HCT116 (cell line): Measurements from ENCODE around the gene CCDC63. TPM values are rescaled to one million over a fixed set of nuclear protein-coding genes. Genes with fewer than 3 reads are reported as not detected.

Experiments
- ATAC-seq: fragments of 200-7000 bp; cut with Tn5 transposase; 2 replicates; pipeline ENCODE4 v1.9.1; 2020; ENCODE audit warnings: mild to moderate bottlenecking, moderate library complexity
- BruUV-seq: library from RNA; stranded (reverse); fragments of 400-500 nt; replicated peaks from 2 replicates; lab custom pipeline; 2021; lab: Mats Ljungman, UMichigan
- CTCF ChIA-PET: fragments of 300-600 bp; sonication (Branson Sonifier 250); formaldehyde crosslinking; loops from one replicate; lab custom pipeline; 2021; ENCODE audit warnings: antibody characterized with exemption; lab: Charles Lee
- POLR2A ChIA-PET: fragments of 300-600, 350-600 bp; sonication (Branson Sonifier 250); formaldehyde crosslinking; loops from one replicate; lab custom pipeline; 2021; ENCODE audit warnings: antibody characterized with exemption; lab: Charles Lee
- RAD21 ChIA-PET, 2 experiments: fragments of 300-600 bp; sonication (Branson Sonifier 250); formaldehyde crosslinking; loops; one replicate each; lab custom pipeline; 2023; ENCODE audit warnings: low total read pairs in 2 of 2; ENCODE audit not compliant: uncharacterized antibody in 2 of 2, unreplicated experiment in 2 of 2, low non-redundant PET in 1 of 2; lab: Charles Lee
- DNase-seq: peaks from one replicate; pipeline ENCODE4 v3.0.0-alpha.2; 2010; ENCODE audit warnings: low read depth, low spot score
- H2AFZ ChIP-seq: fragments of 200-600 bp; shearing (Covaris generic), sonication (generic); 2 replicates; pipeline ENCODE4 v1.6.1; 2017; ENCODE audit warnings: low read depth, mixed run types, mixed read lengths, antibody characterized with exemption, low read length; ENCODE audit not compliant: poor library complexity, severe bottlenecking
- H3K27ac ChIP-seq: 2 replicates; pipeline ENCODE4 v1.5.1; 2012; ENCODE audit warnings: low read depth, low read length
- H3K27me3 ChIP-seq: fragments of 200-600 bp; sonication (generic); 2 replicates; pipeline ENCODE4 v1.6.1; 2016; ENCODE audit warnings: mixed run types, low read length, mixed read lengths; ENCODE audit not compliant: insufficient read depth
- H3K36me3 ChIP-seq, 2 experiments: fragments of 200-500 bp in 1 of 2; fragments of 200-600 bp in 1 of 2; sonication (Bioruptor generic) in 1 of 2; sonication (generic) in 1 of 2; 2 replicates each; pipeline versions ENCODE4 v1.5.1 to v1.6.1; 2014 to 2016; ENCODE audit warnings: low read length in 2 of 2, inconsistent platforms in 1 of 2, mixed read lengths in 1 of 2, mixed run types in 1 of 2; ENCODE audit not compliant: insufficient read depth in 2 of 2, control insufficient read depth in 1 of 2
- H3K4me1 ChIP-seq, 2 experiments: fragments of 200-600 bp in 1 of 2; sonication (generic) in 1 of 2; 2 replicates each; pipeline versions ENCODE4 v1.5.1 to v1.6.1; 2012 to 2017; ENCODE audit warnings: low read length in 2 of 2, inconsistent platforms in 1 of 2, mild to moderate bottlenecking in 1 of 2, mixed read lengths in 1 of 2, mixed run types in 1 of 2, moderate library complexity in 1 of 2; ENCODE audit not compliant: insufficient read depth in 2 of 2, control insufficient read depth in 1 of 2
- H3K4me2 ChIP-seq: fragments of 200-600 bp; sonication (generic); 2 replicates; pipeline ENCODE4 v1.6.1; 2017; ENCODE audit warnings: mixed run types, low read length, mixed read lengths
- H3K4me3 ChIP-seq, 2 experiments: fragments of 200-600 bp in 1 of 2; sonication (generic) in 1 of 2; replicated peaks in 1 of 2; 2 replicates each; pipeline ENCODE4 v1.5.1; 2011 to 2016; ENCODE audit warnings: low read length in 2 of 2, control low read depth in 1 of 2, low read depth in 1 of 2, mild to moderate bottlenecking in 1 of 2, mixed read lengths in 1 of 2, mixed run types in 1 of 2
- H3K79me2 ChIP-seq: fragments of 200-600 bp; sonication (generic); 2 replicates; pipeline ENCODE4 v1.6.1; 2017; ENCODE audit warnings: mild to moderate bottlenecking, mixed run types, low read length, moderate library complexity, mixed read lengths; ENCODE audit not compliant: insufficient read depth
- H3K9ac ChIP-seq: fragments of 200-600 bp; sonication (generic); 2 replicates; pipeline ENCODE4 v1.6.1; 2016; ENCODE audit warnings: low read length, mixed read lengths
- H3K9me2 ChIP-seq: fragments of 200-600 bp; sonication (generic), shearing (Covaris generic); 2 replicates; pipeline ENCODE4 v1.6.1; 2017; ENCODE audit warnings: mixed run types, mild to moderate bottlenecking, moderate library complexity; ENCODE audit not compliant: insufficient read depth
- H3K9me3 ChIP-seq, 2 experiments: fragments of 200-500 bp in 1 of 2; fragments of 200-600 bp in 1 of 2; sonication (Bioruptor generic) in 1 of 2; sonication (generic) in 1 of 2; 2 replicates each; pipeline ENCODE4 v1.6.1; 2014 to 2017; ENCODE audit warnings: low read length in 2 of 2, mixed read lengths in 2 of 2, inconsistent platforms in 1 of 2, low read depth in 1 of 2, mild to moderate bottlenecking in 1 of 2, mixed run types in 1 of 2, moderate library complexity in 1 of 2; ENCODE audit not compliant: control insufficient read depth in 1 of 2, insufficient read depth in 1 of 2
- H4K20me1 ChIP-seq: fragments of 200-600 bp; sonication (generic), shearing (Covaris generic); 2 replicates; pipeline ENCODE4 v1.6.1; 2017; ENCODE audit warnings: mixed run types, mild to moderate bottlenecking, moderate library complexity; ENCODE audit not compliant: insufficient read depth
- ELF1 ChIP-seq: IDR thresholded peaks from 2 replicates; pipeline ENCODE4 v1.6.1; 2012; ENCODE audit warnings: low read depth, borderline replicate concordance
- RAD21 ChIP-seq: IDR thresholded peaks from 2 replicates; pipeline ENCODE4 v1.6.1; 2012; ENCODE audit warnings: low read depth, mild to moderate bottlenecking
- SIN3A ChIP-seq: IDR thresholded peaks from 2 replicates; pipeline ENCODE4 v1.6.1; 2012; ENCODE audit warnings: low read depth
- SRF ChIP-seq: IDR thresholded peaks from 2 replicates; pipeline ENCODE4 v1.6.1; 2012; ENCODE audit warnings: low read depth
- YY1 ChIP-seq: IDR thresholded peaks from 2 replicates; pipeline ENCODE4 v1.6.1; 2011; ENCODE audit warnings: low read length, low read depth, moderate library complexity, mild to moderate bottlenecking; ENCODE audit not compliant: insufficient replicate concordance; ENCODE audit errors: extremely low read depth
- ZFX ChIP-seq: fragments of 450-650 bp; IDR thresholded peaks from 2 replicates; pipeline ENCODE4 v1.6.1; 2017
- intact Hi-C: fragments of 100-400 bp; cut with micrococcal nuclease; formaldehyde crosslinking; loops from 2 replicates; pipeline ENCODE4 v1.10.0; 2022
- total RNA-seq: library from RNA; stranded (reverse); gene quantifications from one replicate; pipeline ENCODE4 v1.2.1, GENCODE V29; 2021; ENCODE audit not compliant: unreplicated experiment
- TF ChIP-seq, protein P1 (sequence below), 3 experiments: fragments of 200-600 bp in 1 of 3; sonication (generic) in 1 of 3; IDR thresholded peaks in 2 of 3; conservative IDR thresholded peaks in 1 of 3; 2 replicates each; pipeline ENCODE4 v1.5.1; 2012 to 2017; ENCODE audit warnings: low read depth in 2 of 3, low read length in 2 of 3, antibody characterized with exemption in 1 of 3, borderline replicate concordance in 1 of 3, control low read depth in 1 of 3, mild to moderate bottlenecking in 1 of 3, mixed read lengths in 1 of 3, mixed run types in 1 of 3, moderate library complexity in 1 of 3; ENCODE audit not compliant: insufficient read depth in 1 of 3
- TF ChIP-seq, protein P2 (sequence below): IDR thresholded peaks from 2 replicates; pipeline ENCODE4 v1.6.1; 2012; ENCODE audit warnings: low read depth

The CCDC63 gene
- total RNA-seq, 1 experiment from 2014 or later = 0.47 TPM

DNA sequence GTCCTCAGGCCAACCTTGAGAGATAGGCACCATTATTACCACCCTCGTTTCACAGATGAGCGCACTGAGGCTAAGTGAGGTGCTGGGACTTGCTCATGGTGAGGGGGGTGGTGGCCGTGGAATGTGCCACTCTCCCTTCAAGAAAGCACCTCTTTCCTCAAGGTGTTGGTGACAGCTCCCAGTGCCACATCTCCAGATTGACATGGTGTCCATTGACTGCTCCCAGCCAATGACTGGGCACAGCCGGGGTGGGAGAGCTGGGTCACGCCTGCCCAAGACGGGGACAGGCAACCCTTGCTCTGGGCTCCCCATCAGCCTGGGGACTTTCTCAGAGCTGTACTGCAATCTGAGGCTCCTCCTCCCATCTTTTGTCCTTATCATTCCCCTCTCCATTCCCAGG, 94.6 kb downstream of the CCDC63 start:
- Histone ChIP-seq H3K4me2 (no peak overlapping the region), H2AFZ (no peak overlapping the region), H3K9ac (no peak overlapping the region), H4K20me1 (no peaks in the 10 kb centered on the region), H3K4me3 (no peak overlapping the region), H3K36me3 (no peaks in the 10 kb centered on the region), H3K9me3 (peaks cover 0 to 10% of the 10 kb centered on the region in 2 experiments; a peak in 1 of 4 replicates), H3K4me1 (peaks cover 7 to 12% of the 10 kb centered on the region in 2 experiments), H3K79me2 (no peaks in the 10 kb centered on the region), H3K9me2 (no peaks in the 10 kb centered on the region), H3K27me3 (no peaks in the 10 kb centered on the region), H3K27ac (no peak overlapping the region)
- no peak for ATAC-seq
- TF ChIP-seq YY1 = no peak
- no peak for TF ChIP-seq SIN3A
- no peak for TF ChIP-seq SRF
- TF ChIP-seq ZFX = no peak
- TF ChIP-seq, protein P1, sequence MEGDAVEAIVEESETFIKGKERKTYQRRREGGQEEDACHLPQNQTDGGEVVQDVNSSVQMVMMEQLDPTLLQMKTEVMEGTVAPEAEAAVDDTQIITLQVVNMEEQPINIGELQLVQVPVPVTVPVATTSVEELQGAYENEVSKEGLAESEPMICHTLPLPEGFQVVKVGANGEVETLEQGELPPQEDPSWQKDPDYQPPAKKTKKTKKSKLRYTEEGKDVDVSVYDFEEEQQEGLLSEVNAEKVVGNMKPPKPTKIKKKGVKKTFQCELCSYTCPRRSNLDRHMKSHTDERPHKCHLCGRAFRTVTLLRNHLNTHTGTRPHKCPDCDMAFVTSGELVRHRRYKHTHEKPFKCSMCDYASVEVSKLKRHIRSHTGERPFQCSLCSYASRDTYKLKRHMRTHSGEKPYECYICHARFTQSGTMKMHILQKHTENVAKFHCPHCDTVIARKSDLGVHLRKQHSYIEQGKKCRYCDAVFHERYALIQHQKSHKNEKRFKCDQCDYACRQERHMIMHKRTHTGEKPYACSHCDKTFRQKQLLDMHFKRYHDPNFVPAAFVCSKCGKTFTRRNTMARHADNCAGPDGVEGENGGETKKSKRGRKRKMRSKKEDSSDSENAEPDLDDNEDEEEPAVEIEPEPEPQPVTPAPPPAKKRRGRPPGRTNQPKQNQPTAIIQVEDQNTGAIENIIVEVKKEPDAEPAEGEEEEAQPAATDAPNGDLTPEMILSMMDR (IDR thresholded peaks at IDR 0.05 in 2 of 3, conservative IDR thresholded peaks at IDR 0.05 in 1 of 3; ENCODE audit: borderline replicate concordance in 1 of 3, insufficient read depth in 1 of 3, low read depth in 2 of 3, low read length in 2 of 3) = no peak
- no peak for TF ChIP-seq ELF1
- TF ChIP-seq, protein P2, sequence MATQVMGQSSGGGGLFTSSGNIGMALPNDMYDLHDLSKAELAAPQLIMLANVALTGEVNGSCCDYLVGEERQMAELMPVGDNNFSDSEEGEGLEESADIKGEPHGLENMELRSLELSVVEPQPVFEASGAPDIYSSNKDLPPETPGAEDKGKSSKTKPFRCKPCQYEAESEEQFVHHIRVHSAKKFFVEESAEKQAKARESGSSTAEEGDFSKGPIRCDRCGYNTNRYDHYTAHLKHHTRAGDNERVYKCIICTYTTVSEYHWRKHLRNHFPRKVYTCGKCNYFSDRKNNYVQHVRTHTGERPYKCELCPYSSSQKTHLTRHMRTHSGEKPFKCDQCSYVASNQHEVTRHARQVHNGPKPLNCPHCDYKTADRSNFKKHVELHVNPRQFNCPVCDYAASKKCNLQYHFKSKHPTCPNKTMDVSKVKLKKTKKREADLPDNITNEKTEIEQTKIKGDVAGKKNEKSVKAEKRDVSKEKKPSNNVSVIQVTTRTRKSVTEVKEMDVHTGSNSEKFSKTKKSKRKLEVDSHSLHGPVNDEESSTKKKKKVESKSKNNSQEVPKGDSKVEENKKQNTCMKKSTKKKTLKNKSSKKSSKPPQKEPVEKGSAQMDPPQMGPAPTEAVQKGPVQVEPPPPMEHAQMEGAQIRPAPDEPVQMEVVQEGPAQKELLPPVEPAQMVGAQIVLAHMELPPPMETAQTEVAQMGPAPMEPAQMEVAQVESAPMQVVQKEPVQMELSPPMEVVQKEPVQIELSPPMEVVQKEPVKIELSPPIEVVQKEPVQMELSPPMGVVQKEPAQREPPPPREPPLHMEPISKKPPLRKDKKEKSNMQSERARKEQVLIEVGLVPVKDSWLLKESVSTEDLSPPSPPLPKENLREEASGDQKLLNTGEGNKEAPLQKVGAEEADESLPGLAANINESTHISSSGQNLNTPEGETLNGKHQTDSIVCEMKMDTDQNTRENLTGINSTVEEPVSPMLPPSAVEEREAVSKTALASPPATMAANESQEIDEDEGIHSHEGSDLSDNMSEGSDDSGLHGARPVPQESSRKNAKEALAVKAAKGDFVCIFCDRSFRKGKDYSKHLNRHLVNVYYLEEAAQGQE = no peak
- TF ChIP-seq RAD21 = no peak
- intact Hi-C loops = no loop called here
- no TSS peak for BruUV-seq
- DNase-seq = no peak
- ChIA-PET POLR2A (no interaction called here), CTCF (no interaction called here), RAD21 (no interaction called here)
